GM21619 (cell line): Measurements from ENCODE around the gene PUS1.
"Not testable (repeated sequence)": the region's sequence is repeated elsewhere in the genome, so short reads cannot be mapped to it uniquely, and the experiment has no call there.

Experiments
- ATAC-seq: cut with Tn5 transposase; IDR thresholded peaks from one replicate; pipeline ENCODE4 v1.9.1; 2021; ENCODE audit not compliant: unreplicated experiment

The PUS1 gene

GRCh38 chr12:131959641-131960589 is 30.8 kb downstream of the PUS1 start:
- no peak for ATAC-seq

- not testable (repeated sequence) for ATAC-seq
These were observed 31.7 kb downstream of the PUS1 start for GRCh38 chr12:131960590-131961325.

GRCh38 chr12:131961328-131961727 is 32.3 kb downstream of the PUS1 start:
- not testable (repeated sequence) for ATAC-seq

GRCh38 chr12:131962069-131962468 is 33.0 kb downstream of the PUS1 start:
- ATAC-seq = no peak

GRCh38 chr12:131963381-131963780 is 34.3 kb downstream of the PUS1 start:
- no peak for ATAC-seq

- ATAC-seq = no peak
These were observed 36.0 kb downstream of the PUS1 start for GRCh38 chr12:131965073-131965472.

GRCh38 chr12:131971226-131971625 is 42.1 kb downstream of the PUS1 start:
- no peak for ATAC-seq

GRCh38 chr12:131975228-131975627 is 46.2 kb downstream of the PUS1 start:
- ATAC-seq = no peak

- no peak for ATAC-seq
These were observed 50.5 kb downstream of the PUS1 start for GRCh38 chr12:131979606-131980005.

- no peak for ATAC-seq
These were observed 51.2 kb downstream of the PUS1 start for GRCh38 chr12:131980263-131980662.

GRCh38 chr12:131981388-131981787 is 52.3 kb downstream of the PUS1 start:
- no peak for ATAC-seq

GRCh38 chr12:131982041-131982440 is 53.0 kb downstream of the PUS1 start:
- no peak for ATAC-seq

GRCh38 chr12:131983026-131983425 is 54.0 kb downstream of the PUS1 start:
- ATAC-seq = no peak

- ATAC-seq = no peak
These were observed 54.5 kb downstream of the PUS1 start for GRCh38 chr12:131983554-131983953.

- no peak for ATAC-seq
These were observed 55.3 kb downstream of the PUS1 start for GRCh38 chr12:131984334-131984733.

- not testable (repeated sequence) for ATAC-seq
These were observed 56.4 kb downstream of the PUS1 start for GRCh38 chr12:131985510-131985875.

- no peak for ATAC-seq
These were observed 57.3 kb downstream of the PUS1 start for GRCh38 chr12:131986361-131986760.

- no peak for ATAC-seq
These were observed 57.8 kb downstream of the PUS1 start for GRCh38 chr12:131986910-131987309.

- ATAC-seq = no peak
These were observed 58.5 kb downstream of the PUS1 start for GRCh38 chr12:131987552-131987951.

- no peak for ATAC-seq
These were observed 59.1 kb downstream of the PUS1 start for GRCh38 chr12:131988054-131988796.

GRCh38 chr12:131989021-131989420 is 59.9 kb downstream of the PUS1 start:
- no peak for ATAC-seq
